Sigmoid colon (tissue), 7 donors: ENCODE results near the gene BCAR3. TPM values are rescaled to one million over a fixed set of nuclear protein-coding genes. Genes with fewer than 3 reads are reported as not detected.
A peak's percentile ranks its signal among the peaks of the same experiment; 100 is the strongest.

Experiments
- DNase-seq: peaks from one replicate; pipeline ENCODE4 v3.0.0-alpha.2; 2019
- H3K27ac ChIP-seq, 4 donors: fragments of 200-600 bp; sonication (generic); one replicate each; pipeline ENCODE4 v1.5.1; 2016 to 2019; ENCODE audit warnings: mild to moderate bottlenecking in 1 of 4
- H3K27me3 ChIP-seq, 3 donors: fragments of 200-600 bp; sonication (generic); one replicate each; pipeline ENCODE4 v1.5.1; 2019; ENCODE audit warnings: mild to moderate bottlenecking in 1 of 3
- H3K36me3 ChIP-seq, 4 donors: fragments of 200-600 bp; sonication (generic); one replicate each; pipeline ENCODE4 v1.5.1; 2016 to 2019
- H3K4me1 ChIP-seq, 4 donors: fragments of 200-600 bp; sonication (generic); one replicate each; pipeline ENCODE4 v1.5.1; 2017 to 2019
- H3K4me3 ChIP-seq, 4 donors: fragments of 200-600 bp; sonication (generic); one replicate each; pipeline ENCODE4 v1.5.1; 2017 to 2019; ENCODE audit warnings: mild to moderate bottlenecking in 2 of 4, moderate library complexity in 1 of 4
- H3K9me3 ChIP-seq, 4 donors: fragments of 200-600 bp in 3 of 4; sonication (generic) in 3 of 4; one replicate each; pipeline versions ENCODE4 v1.5.1 to v1.6.1; 2013 to 2019
- CTCF ChIP-seq, 4 experiments: fragments of 450-650 bp in 3 of 4; fragments of 200-600 bp in 1 of 4; IDR thresholded peaks; one replicate each; pipeline ENCODE4 v1.5.1; 2016 to 2019; ENCODE audit warnings: antibody characterized with exemption in 4 of 4, mild to moderate bottlenecking in 3 of 4, moderate library complexity in 2 of 4
- EP300 ChIP-seq, 4 donors: sonication (generic); formaldehyde crosslinking; IDR thresholded peaks; one replicate each; pipeline ENCODE4 v1.6.1; 2017; ENCODE audit warnings: antibody characterized with exemption in 4 of 4
- POLR2A ChIP-seq, 2 donors: fragments of 450-650 bp; IDR thresholded peaks; one replicate each; pipeline ENCODE4 v1.6.1; 2016; ENCODE audit warnings: antibody characterized with exemption in 2 of 2, mild to moderate bottlenecking in 2 of 2, moderate library complexity in 2 of 2
- POLR2AphosphoS5 ChIP-seq, 4 donors: sonication (generic); formaldehyde crosslinking; IDR thresholded peaks; one replicate each; pipeline ENCODE4 v1.6.1; 2017; ENCODE audit warnings: antibody characterized with exemption in 4 of 4
- WGBS, 2 donors: extraction: QIAGEN DNeasy Blood & Tissue Kit; methylation state at CpG; one replicate each; pipeline ENCODE4 v1.1.7; 2013; 5-methylcytosine and 5-hydroxymethylcytosine counted together
- intact Hi-C: fragments of 100-400 bp; cut with DNase I; formaldehyde crosslinking; loops from one replicate; pipeline ENCODE4 v1.15.1; 2023
- polyA plus RNA-seq, 3 donors: library from polyadenylated mRNA; stranded (reverse); fragments of 200-250 nt; gene quantifications; one replicate each; pipeline ENCODE4 v1.2.3, GENCODE V29; 2013
- total RNA-seq, 4 donors: library from RNA; depleted of rRNA; stranded (reverse); fragments of >200 nt; gene quantifications; one replicate each; pipeline ENCODE4 v1.1.0, GENCODE V29; 2016
- donor health status: healthy with polysubstance abuse.
- donor health status: Bipolar disorder and iron deficiency.
- donor health status: healthy.

Gene BCAR3
- total and polyA plus RNA-seq, 7 donors, result 12.3 to 43.2 (median 22.1) TPM

GRCh38 chr1:93649231-93649630 lies 32.4 kb downstream of the BCAR3 start:
- Histone ChIP-seq H3K36me3 (peaks cover 0 to 3% (median 0%) of the 10 kb centered on the region in 4 donors), H3K4me3 (no peak overlapping the region), H3K4me1 (no peaks in the 10 kb centered on the region), H3K27me3 (no peaks in the 10 kb centered on the region), H3K27ac (no peak overlapping the region), H3K9me3 (no peaks in the 10 kb centered on the region)
- TF ChIP-seq EP300 (IDR thresholded peaks at IDR 0.05) (no peak), POLR2AphosphoS5 (IDR thresholded peaks at IDR 0.05) (no peak), CTCF (IDR thresholded peaks at IDR 0.05) (no peak), POLR2A (IDR thresholded peaks at IDR 0.05) (no peak)
- intact Hi-C loops, result no loop called here
- DNase-seq, result no peak

GRCh38 chr1:93648656-93649055 lies 33.0 kb downstream of the BCAR3 start:
- H3K27ac ChIP-seq, result no peak overlapping the region
- 97 to 98% methylated on average over 2 of the region's 2 CpGs for WGBS, 2 donors
- no peak for DNase-seq
- no peak for TF ChIP-seq POLR2AphosphoS5 (IDR thresholded peaks at IDR 0.05)
- TF ChIP-seq CTCF (IDR thresholded peaks at IDR 0.05), result no peak
- no peak for TF ChIP-seq EP300 (IDR thresholded peaks at IDR 0.05)
- TF ChIP-seq POLR2A (IDR thresholded peaks at IDR 0.05), result no peak
- H3K27me3 ChIP-seq, result no peaks in the 10 kb centered on the region
- intact Hi-C loops, result no loop called here
- H3K9me3 ChIP-seq, result no peaks in the 10 kb centered on the region
- no peak overlapping the region for H3K4me3 ChIP-seq
- peaks cover 0 to 3% (median 0%) of the 10 kb centered on the region in 4 donors for H3K36me3 ChIP-seq
- no peaks in the 10 kb centered on the region for H3K4me1 ChIP-seq

GRCh38 chr1:93641527-93641926 lies 40.1 kb downstream of the BCAR3 start:
- DNase-seq, result no peak
- TF ChIP-seq POLR2AphosphoS5 (IDR thresholded peaks at IDR 0.05) (no peak), POLR2A (IDR thresholded peaks at IDR 0.05) (no peak), CTCF (IDR thresholded peaks at IDR 0.05) (no peak), EP300 (IDR thresholded peaks at IDR 0.05) (no peak)
- Histone ChIP-seq H3K36me3 (no peaks in the 10 kb centered on the region), H3K4me3 (no peak overlapping the region), H3K4me1 (peaks cover 0 to 38% (median 27%) of the 10 kb centered on the region in 4 donors), H3K27me3 (no peaks in the 10 kb centered on the region), H3K9me3 (no peaks in the 10 kb centered on the region), H3K27ac (peak overlapping the region in 3 of 4 donors; percentile 23 to 35 (median 32))
- intact Hi-C loops, result no loop called here
- WGBS, 2 donors, result 88 to 93% methylated on average over 5 of the region's 5 CpGs

- no peaks in the 10 kb centered on the region for H3K9me3 ChIP-seq
- no peaks in the 10 kb centered on the region for H3K36me3 ChIP-seq
- TF ChIP-seq POLR2AphosphoS5 (IDR thresholded peaks at IDR 0.05), result no peak
- no peak for TF ChIP-seq EP300 (IDR thresholded peaks at IDR 0.05)
- TF ChIP-seq POLR2A (IDR thresholded peaks at IDR 0.05), result no peak
- TF ChIP-seq CTCF (IDR thresholded peaks at IDR 0.05), result no peak
- DNase-seq, result no peak
- peaks cover 0 to 45% (median 32%) of the 10 kb centered on the region in 4 donors for H3K4me1 ChIP-seq
- intact Hi-C loops, result no loop called here
- no peak overlapping the region for H3K4me3 ChIP-seq
- no peaks in the 10 kb centered on the region for H3K27me3 ChIP-seq
- 96% methylated on average over 8 of the region's 8 CpGs for WGBS, 2 donors
- H3K27ac ChIP-seq, result peak overlapping the region in 3 of 4 donors; percentile 23 to 35 (median 32)
These were observed 40.8 kb downstream of the BCAR3 start for GRCh38 chr1:93640656-93641440.
